GM12891 (cell line): ENCODE results near the gene KCNMA1.

ENCODE experiments used
- POLR2AphosphoS5 ChIP-seq: IDR thresholded peaks from 2 replicates; pipeline ENCODE4 v1.6.1; 2011; ENCODE audit warnings: low read depth, low read length, control low read depth
- SPI1 ChIP-seq: IDR thresholded peaks from 2 replicates; pipeline ENCODE4 v1.6.1; 2011; ENCODE audit warnings: low read depth, low read length, control low read depth

- TF ChIP-seq POLR2AphosphoS5 (no peak), SPI1 (no peak)
Measured at GRCh38 chr10:77403761-77404160, 233.8 kb downstream of the KCNMA1 start.
